ENCODE measurements around the gene ADAR.

GRCh38 chr1:154586641-154587040 is 21.3 kb downstream of the ADAR start:
- TF ChIP-seq CREB5 (CRISPR knock-in tag; IDR thresholded peaks at IDR 0.05; ENCODE audit: low read depth) (no peak), ZNF8 (CRISPR knock-in tag; IDR thresholded peaks at IDR 0.05) (no peak), GLIS3 (CRISPR knock-in tag; IDR thresholded peaks at IDR 0.05) (no peak), ZFP3 (CRISPR knock-in tag; IDR thresholded peaks at IDR 0.05) (no peak), BACH2 (CRISPR knock-in tag; IDR thresholded peaks at IDR 0.05; ENCODE audit: borderline replicate concordance) (no peak), PPARA (CRISPR knock-in tag; IDR thresholded peaks at IDR 0.05; ENCODE audit: borderline replicate concordance) (no peak), RARB (CRISPR knock-in tag; IDR thresholded peaks at IDR 0.05) (no peak)
